GM12873 (cell line): ENCODE results near the gene SCYL3.

ENCODE experiments used
- CTCF ChIP-seq: IDR thresholded peaks from 2 replicates; pipeline ENCODE4 v1.5.1; 2012; ENCODE audit warnings: low read depth, mild to moderate bottlenecking, moderate library complexity, low read length, control low read depth; ENCODE audit not compliant: insufficient read depth; ENCODE audit errors: missing control alignments

SCYL3 gene

GRCh38 chr1:169925505-169926482 lies 32.1 kb upstream of the SCYL3 start:
- TF ChIP-seq CTCF: no peak

GRCh38 chr1:169924829-169925228 lies 31.1 kb upstream of the SCYL3 start:
- TF ChIP-seq CTCF: no peak

- no peak for TF ChIP-seq CTCF
Observed at GRCh38 chr1:169924063-169924462, 30.4 kb upstream of the SCYL3 start.

- TF ChIP-seq CTCF: no peak
Observed at GRCh38 chr1:169921080-169921479, 27.4 kb upstream of the SCYL3 start.

GRCh38 chr1:169918927-169919326 lies 25.2 kb upstream of the SCYL3 start:
- no peak for TF ChIP-seq CTCF

GRCh38 chr1:169915150-169915549 lies 21.5 kb upstream of the SCYL3 start:
- no peak for TF ChIP-seq CTCF

GRCh38 chr1:169914531-169914930 lies 20.8 kb upstream of the SCYL3 start:
- TF ChIP-seq CTCF: no peak
